ENCODE measurements around the gene DNAH3.

GRCh38 chr16:21070564-21070963 is 80.1 kb downstream of the DNAH3 start:
- no peak for TF ChIP-seq BHLHE40 (IDR thresholded peaks at IDR 0.05; ENCODE audit: low read depth, low read length)
- TF ChIP-seq CTCF (IDR thresholded peaks at IDR 0.05) = no peak
- no peak for TF ChIP-seq ZFP36 (IDR thresholded peaks at IDR 0.05; ENCODE audit: borderline replicate concordance, partially characterized antibody)
- TF ChIP-seq CHD2 (IDR thresholded peaks at IDR 0.05; ENCODE audit: low read length, partially characterized antibody) = no peak
- TF ChIP-seq POLR2A (IDR thresholded peaks at IDR 0.05; ENCODE audit: low read length) = no peak
- TF ChIP-seq MYC (IDR thresholded peaks at IDR 0.05; ENCODE audit: borderline replicate concordance, low read length) = no peak
- TF ChIP-seq KDM1A (IDR thresholded peaks at IDR 0.05; ENCODE audit: low read depth) = no peak
- TF ChIP-seq USF2 (IDR thresholded peaks at IDR 0.05) = no peak
- no peak for TF ChIP-seq RCOR1 (IDR thresholded peaks at IDR 0.05; ENCODE audit: low read depth, low read length)
- TF ChIP-seq SMC3 (IDR thresholded peaks at IDR 0.05) = no peak
- TF ChIP-seq REST (IDR thresholded peaks at IDR 0.05) = no peak
